Measurements from ENCODE around the gene AGAP2. TPM values are rescaled to one million over a fixed set of nuclear protein-coding genes. Genes with fewer than 3 reads are reported as not detected.

The AGAP2 gene
- total RNA-seq, 4 donors from 2014 or later = 1.2 to 125 (median 5.6) TPM

DNA sequence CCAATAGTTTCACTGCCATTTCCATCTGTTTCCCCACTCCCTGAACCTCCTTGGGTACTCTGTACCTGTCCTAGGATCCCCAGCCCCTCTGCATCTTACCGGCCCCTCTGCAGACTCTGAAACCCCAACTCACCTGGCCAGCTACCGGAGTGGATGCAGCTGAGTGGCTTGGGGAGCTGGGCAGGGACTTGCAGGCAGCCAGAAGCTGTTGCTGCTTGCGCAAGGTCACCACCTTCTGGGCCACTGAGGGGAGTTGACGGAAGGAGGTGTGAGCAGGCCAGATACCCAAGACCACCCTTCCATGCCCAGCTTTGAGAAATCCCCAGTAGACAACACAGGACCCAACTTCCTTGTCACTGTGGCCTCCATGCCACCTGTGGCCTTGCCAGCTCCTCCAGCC lies 6.3 kb downstream of the AGAP2 start:
- Histone ChIP-seq H3K4me3 (no peak overlapping the region), H3K27ac (no peak overlapping the region), H3K27me3 (peaks cover 70% of the 10 kb centered on the region), H3K4me1 (peaks cover 5 to 18% (median 13%) of the 10 kb centered on the region in 4 donors), H3K36me3 (no peaks in the 10 kb centered on the region), H3K9me3 (no peaks in the 10 kb centered on the region)
- TF ChIP-seq, protein P1, sequence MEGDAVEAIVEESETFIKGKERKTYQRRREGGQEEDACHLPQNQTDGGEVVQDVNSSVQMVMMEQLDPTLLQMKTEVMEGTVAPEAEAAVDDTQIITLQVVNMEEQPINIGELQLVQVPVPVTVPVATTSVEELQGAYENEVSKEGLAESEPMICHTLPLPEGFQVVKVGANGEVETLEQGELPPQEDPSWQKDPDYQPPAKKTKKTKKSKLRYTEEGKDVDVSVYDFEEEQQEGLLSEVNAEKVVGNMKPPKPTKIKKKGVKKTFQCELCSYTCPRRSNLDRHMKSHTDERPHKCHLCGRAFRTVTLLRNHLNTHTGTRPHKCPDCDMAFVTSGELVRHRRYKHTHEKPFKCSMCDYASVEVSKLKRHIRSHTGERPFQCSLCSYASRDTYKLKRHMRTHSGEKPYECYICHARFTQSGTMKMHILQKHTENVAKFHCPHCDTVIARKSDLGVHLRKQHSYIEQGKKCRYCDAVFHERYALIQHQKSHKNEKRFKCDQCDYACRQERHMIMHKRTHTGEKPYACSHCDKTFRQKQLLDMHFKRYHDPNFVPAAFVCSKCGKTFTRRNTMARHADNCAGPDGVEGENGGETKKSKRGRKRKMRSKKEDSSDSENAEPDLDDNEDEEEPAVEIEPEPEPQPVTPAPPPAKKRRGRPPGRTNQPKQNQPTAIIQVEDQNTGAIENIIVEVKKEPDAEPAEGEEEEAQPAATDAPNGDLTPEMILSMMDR (IDR thresholded peaks at IDR 0.05) = no peak
- TF ChIP-seq EP300 (IDR thresholded peaks at IDR 0.05; ENCODE audit: low read depth) = no peak
- TF ChIP-seq POLR2AphosphoS5 (IDR thresholded peaks at IDR 0.05) = no peak
- TF ChIP-seq POLR2A (IDR thresholded peaks at IDR 0.05) = no peak
- 73% methylated on average over 4 of the region's 4 CpGs; no CpG with 5 or more reads in 1 of the 2 donors for WGBS, 2 donors (ENCODE audit: low coverage in 1 of 2)
- DNase-seq = no peak
- intact Hi-C loops (cut with DNase I; ENCODE audit: low total_unique reads) (no loop called here), in situ Hi-C loops (cut with MboI; ENCODE audit: low pct_ligation_motif_present in 1 of 4, low pct_unique_long_range_greater_than_20kb in 1 of 4, low sequenced_read_pairs in 3 of 4) (no loop called here)

DNA sequence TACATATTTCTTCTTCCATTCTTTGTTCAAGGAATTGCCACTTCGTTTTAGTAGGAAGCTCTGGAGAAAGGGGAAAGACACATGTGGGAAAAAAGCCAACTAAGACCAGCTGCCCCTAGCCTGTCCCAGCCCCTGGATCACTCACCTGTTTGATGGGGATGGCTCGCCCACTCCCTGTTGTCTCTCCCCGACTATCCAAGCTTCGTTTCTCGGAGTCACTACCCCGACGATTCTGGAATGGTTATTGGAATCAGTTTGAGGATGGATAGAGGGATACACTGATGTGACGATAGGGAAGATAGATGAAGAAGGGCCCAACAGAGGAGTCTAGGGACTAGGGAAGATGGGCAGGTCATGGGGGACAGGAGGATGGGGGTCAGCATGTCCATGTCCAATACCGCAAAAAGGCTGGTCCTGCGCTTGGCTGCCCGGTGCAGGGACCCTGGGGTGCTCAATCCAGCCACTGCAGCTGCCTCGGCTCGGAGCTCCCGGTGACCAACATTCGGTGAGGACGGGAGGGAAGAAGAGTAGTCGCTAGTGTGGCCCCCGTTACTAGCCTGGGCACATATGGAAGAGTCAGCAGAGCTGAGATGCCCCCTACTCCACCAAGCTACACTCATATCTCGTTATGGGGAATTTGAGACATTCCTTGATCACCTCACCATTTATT lies 7.0 kb downstream of the AGAP2 start:
- Histone ChIP-seq H3K27ac (no peak overlapping the region), H3K36me3 (no peaks in the 10 kb centered on the region), H3K4me1 (peaks cover 0 to 22% (median 15%) of the 10 kb centered on the region in 4 donors), H3K27me3 (peaks cover 68% of the 10 kb centered on the region), H3K9me3 (no peaks in the 10 kb centered on the region), H3K4me3 (no peak overlapping the region)
- in situ Hi-C loops (cut with MboI; ENCODE audit: low pct_ligation_motif_present in 1 of 4, low pct_unique_long_range_greater_than_20kb in 1 of 4, low sequenced_read_pairs in 3 of 4) = no loop called here
- 83 to 85% methylated on average over 7 to 19 of the region's 19 CpGs for WGBS, 2 donors (ENCODE audit: low coverage in 1 of 2)
- DNase-seq = no peak
- TF ChIP-seq, protein P1 (IDR thresholded peaks at IDR 0.05) = no peak
- no peak for TF ChIP-seq EP300 (IDR thresholded peaks at IDR 0.05; ENCODE audit: low read depth)
- no peak for TF ChIP-seq POLR2A (IDR thresholded peaks at IDR 0.05)
- no peak for TF ChIP-seq POLR2AphosphoS5 (IDR thresholded peaks at IDR 0.05)
- intact Hi-C loops (cut with DNase I; ENCODE audit: low total_unique reads) = no loop called here

DNA sequence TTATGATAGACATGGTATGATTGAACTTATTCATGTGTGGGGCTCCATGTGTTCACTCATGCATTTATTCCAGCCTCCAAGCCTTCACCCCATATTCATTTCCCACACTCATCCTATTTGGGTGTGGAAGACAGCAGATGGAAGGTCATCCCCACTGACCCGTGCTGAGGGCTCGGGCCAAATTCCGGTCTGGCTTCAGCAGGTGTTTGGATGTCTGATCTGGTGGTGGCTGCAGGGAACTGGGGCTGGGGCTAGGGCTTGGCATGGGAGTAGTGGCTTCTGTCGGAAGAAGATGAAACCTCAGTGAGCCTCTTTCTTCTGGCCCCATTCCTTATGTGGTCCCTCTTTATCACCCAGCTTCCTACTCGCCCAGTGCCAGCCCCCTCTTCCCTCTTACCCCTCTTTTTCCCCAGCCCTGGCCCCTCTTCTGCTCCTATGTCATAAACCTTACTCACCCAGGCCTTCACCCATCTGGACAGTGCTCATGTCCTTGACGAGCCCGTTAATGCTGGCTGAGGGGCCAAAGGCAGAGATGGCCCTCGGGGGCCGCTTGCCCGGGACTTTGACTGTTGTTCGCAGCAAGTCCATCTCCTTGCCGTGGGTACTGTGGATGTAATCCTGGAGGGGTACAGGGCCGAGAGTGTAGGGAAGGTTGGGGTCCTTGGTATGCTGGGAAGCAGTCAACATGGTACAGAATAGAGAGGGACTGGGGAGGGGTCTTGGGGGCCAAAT lies 8.0 kb downstream of the AGAP2 start:
- WGBS, 2 donors (ENCODE audit: low coverage in 1 of 2) = 86 to 87% methylated on average over 3 to 13 of the region's 13 CpGs
- Histone ChIP-seq H3K36me3 (no peaks in the 10 kb centered on the region), H3K27me3 (peaks cover 58% of the 10 kb centered on the region), H3K4me3 (no peak overlapping the region), H3K27ac (no peak overlapping the region), H3K4me1 (peaks cover 3 to 19% (median 10%) of the 10 kb centered on the region in 4 donors), H3K9me3 (no peaks in the 10 kb centered on the region)
- no peak for TF ChIP-seq POLR2AphosphoS5 (IDR thresholded peaks at IDR 0.05)
- no peak for TF ChIP-seq EP300 (IDR thresholded peaks at IDR 0.05; ENCODE audit: low read depth)
- TF ChIP-seq, protein P1 (IDR thresholded peaks at IDR 0.05) = no peak
- no peak for TF ChIP-seq POLR2A (IDR thresholded peaks at IDR 0.05)
- in situ Hi-C loops (cut with MboI; ENCODE audit: low pct_ligation_motif_present in 1 of 4, low pct_unique_long_range_greater_than_20kb in 1 of 4, low sequenced_read_pairs in 3 of 4) (no loop called here), intact Hi-C loops (cut with DNase I; ENCODE audit: low total_unique reads) (no loop called here)
- DNase-seq = no peak

DNA sequence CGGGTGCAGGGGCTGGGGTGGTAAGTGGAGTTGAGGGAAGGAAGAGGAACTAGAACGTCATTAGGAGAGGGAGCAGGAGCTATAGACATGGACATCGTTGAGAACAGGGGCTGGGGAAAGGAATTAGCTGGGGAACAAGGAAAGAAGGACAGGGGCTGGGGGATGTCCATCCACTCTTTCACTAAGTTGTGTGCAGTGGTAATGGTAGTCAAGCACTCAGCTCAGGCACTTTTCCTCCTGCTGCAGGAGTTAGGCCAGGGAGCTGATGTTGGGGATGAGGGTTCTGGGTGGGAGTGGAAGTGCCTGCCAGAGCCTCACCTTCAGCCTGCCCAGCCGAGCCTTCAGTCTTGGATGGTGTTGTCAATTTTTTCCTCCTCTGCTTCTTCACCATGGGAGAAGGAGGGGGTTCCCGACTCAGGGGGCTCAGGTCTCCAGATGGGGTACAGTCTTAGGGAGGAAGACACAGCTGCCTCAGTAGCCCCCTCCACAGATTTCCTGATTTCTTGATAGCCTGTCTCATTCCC lies 9.2 kb downstream of the AGAP2 start:
- no peak overlapping the region for H3K4me3 ChIP-seq
- H3K27ac ChIP-seq = no peak overlapping the region
- intact Hi-C loops (cut with DNase I; ENCODE audit: low total_unique reads) = no loop called here
- no peak for DNase-seq
- no peaks in the 10 kb centered on the region for H3K9me3 ChIP-seq
- no peaks in the 10 kb centered on the region for H3K36me3 ChIP-seq
- H3K27me3 ChIP-seq = peaks cover 46% of the 10 kb centered on the region
- peaks cover 3 to 17% (median 9%) of the 10 kb centered on the region in 4 donors for H3K4me1 ChIP-seq
- no peak for TF ChIP-seq POLR2AphosphoS5 (IDR thresholded peaks at IDR 0.05)
- TF ChIP-seq POLR2A (IDR thresholded peaks at IDR 0.05) = no peak
- no peak for TF ChIP-seq EP300 (IDR thresholded peaks at IDR 0.05; ENCODE audit: low read depth)
- TF ChIP-seq, protein P1 (IDR thresholded peaks at IDR 0.05) = no peak
- 6 to 45% methylated on average over 2 to 5 of the region's 5 CpGs for WGBS, 2 donors (ENCODE audit: low coverage in 1 of 2)
- in situ Hi-C loops (cut with MboI; ENCODE audit: low pct_ligation_motif_present in 1 of 4, low pct_unique_long_range_greater_than_20kb in 1 of 4, low sequenced_read_pairs in 3 of 4) = no loop called here

Measured in transverse colon (tissue), 4 donors.